Middle frontal gyrus (tissue), 1 donor: Measurements from ENCODE around the gene TMSB15C.
"Not testable (repeated sequence)": the region's sequence is repeated elsewhere in the genome, so short reads cannot be mapped to it uniquely, and the experiment has no call there.

Source experiments
- DNase-seq: peaks from one replicate; pipeline ENCODE4 v3.0.0-alpha.2; 2015; ENCODE audit warnings: low spot score; ENCODE audit errors: extremely low spot score

Gene TMSB15C

DNA sequence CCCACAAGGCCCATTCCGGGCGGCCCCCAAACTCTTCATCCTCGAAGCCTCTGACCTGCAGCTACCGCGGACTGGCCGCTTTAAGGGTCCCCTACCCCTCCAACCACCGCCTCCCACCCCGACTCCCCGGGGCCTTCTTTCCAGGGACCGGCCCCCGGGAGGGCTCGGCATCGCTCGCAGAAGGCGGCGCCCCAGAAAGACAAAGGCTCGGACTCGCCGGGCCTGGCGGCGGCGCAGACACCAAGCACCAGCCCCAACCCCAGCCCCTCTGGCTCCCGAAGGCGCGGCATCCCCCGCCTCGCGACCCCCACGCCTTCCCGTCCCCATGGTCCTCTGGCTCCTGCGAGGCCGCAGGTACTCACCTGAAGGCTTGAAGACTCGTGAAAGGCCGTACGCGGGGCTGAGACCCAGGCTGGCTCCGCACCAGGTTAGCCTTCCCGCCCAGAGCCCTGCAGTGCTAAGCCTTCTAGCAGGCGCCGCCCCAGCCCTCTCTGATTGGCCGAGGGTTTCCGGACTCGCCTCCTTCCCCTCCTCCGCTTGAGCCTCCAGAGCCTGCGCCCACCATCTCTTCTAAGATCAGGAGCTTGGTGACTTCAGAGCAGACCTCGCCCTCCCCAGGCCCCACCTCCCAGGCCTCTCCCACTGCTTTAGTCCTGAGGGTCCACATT lies at the start of gene TMSB15C:
TMSB15C (minus strand) TSS at position 459 of the 668 bp plus-strand sequence.
- DNase-seq: not testable (repeated sequence)

DNA sequence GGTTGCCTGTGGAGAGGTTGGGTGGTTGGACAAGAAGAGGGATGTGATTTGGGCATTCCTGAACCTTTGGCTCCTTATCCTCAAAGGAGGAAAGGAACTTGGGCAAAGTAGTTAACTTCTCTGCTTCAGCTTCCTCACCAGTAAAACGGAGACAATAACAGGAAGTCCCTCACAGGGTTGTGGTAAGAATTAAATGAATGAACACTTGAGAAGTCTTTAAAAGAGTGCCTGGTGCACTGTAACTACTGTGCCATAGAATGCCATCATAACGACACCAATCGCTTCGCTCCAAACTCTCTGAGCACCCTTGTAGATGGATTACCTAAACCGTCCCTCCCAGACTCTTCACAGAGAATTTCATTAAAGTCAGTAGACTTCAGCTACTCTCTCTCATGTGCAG lies 46.8 kb upstream of the TMSB15C start:
- DNase-seq: no peak

DNA sequence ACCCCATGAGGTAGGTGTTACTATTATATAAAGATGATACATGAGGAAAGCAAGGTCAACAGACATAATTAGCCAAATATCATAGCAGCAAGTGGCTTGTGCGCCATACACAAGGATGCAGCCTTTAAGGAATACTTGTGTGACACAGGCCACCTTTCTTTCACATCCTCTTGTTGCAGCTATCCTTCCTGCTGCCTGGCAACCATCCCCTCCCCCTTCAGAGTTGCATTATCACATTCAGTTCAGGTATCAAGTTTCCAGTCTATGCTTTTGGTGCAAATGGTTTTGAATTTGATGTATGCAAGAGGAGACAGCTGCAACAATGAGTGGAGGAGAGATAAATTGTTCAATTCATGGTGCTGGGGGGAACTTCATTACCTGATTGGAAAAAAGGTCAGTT lies 42.7 kb upstream of the TMSB15C start:
- no peak for DNase-seq

DNA sequence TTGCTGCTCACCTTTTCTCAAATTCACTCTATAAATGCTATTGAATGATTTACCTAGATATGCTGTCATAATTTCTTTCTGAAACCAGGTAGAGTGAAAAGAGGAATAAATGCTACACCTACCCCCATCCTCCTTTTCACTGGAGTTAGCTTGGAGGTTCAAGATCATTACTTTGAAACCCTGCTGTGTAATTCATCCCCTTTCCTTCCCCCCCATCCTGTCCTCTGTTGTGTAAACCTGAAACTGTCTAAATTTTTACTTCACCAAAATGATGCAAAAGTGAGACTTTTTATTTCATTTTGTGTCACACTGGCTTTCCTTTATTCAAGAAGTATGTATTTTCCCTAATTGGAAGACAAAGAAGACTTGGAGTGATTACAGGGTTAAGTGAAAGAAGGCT lies 41.7 kb upstream of the TMSB15C start:
- DNase-seq: no peak

DNA sequence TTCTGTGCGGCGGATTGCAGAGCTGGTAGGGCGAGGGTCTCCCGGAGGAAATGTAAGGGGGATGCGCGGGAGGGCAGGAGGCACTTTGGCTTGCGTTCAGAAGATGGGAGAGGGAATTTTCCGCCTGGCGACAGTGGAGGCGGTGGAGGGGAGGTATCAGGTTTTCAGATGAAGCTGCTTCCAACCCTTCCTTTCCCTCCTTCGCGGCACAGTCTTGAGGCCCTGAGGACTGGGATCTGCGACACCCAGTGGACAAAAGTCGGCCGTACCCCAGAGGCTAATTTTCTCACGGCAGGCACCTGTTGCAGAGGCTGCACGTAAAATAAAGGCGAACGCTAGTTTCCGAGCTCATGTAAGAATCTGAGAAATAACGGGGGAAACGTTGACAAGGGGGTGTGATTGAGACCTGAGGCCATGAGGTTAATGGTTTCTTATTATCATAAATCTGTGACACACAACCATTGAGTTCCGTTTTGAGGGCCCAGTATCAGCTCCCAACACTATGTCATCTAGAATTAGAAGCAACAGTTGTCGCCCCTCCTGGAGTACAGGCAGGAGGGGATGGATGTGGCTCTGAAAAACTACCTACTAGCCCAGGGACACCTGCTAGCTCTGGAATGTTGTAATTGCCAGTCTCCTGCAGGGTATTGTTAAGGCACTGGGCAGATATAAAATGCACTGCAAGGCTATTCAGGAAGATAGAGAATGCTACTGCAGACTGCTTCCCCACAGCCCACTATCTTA lies 37.4 kb upstream of the TMSB15C start:
- peak; percentile 31 for DNase-seq

DNA sequence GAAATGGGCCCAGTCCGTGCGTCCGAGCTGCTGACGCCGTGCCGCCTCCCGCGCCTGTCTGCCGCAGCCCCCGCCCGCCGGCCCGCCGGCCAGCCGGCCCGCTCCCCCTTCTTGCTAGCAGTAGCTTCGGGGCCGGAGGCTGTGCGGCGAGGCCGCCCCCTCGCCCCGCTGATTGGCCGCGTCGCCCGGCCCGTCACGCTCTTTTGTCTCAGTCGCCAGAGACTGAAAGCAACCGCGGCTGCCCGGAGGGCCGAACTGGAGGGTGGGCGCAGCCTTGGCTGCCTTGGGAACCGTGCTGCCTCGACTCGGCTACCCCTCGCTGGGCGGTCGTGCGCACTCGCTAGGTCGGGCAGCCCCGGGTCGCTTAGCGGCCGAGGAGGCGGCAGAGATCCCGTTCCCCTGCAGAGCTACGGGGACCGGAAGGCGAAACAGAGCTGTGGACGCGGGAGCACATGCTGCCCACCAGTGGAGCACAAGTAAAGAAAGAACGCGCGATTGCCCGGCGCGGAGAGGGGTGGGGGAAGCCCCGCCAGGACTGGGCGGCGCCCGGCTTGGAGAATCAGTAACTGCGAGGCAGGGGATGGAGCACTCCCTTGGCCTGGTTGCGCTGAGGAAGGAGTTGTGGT lies 36.4 kb upstream of the TMSB15C start, which contains the start of gene ZCCHC18:
ZCCHC18 (plus strand) TSS at position 198 of the 626 bp plus-strand sequence. CDS start 1,589 bp downstream, outside the sequence.
- no peak for DNase-seq

DNA sequence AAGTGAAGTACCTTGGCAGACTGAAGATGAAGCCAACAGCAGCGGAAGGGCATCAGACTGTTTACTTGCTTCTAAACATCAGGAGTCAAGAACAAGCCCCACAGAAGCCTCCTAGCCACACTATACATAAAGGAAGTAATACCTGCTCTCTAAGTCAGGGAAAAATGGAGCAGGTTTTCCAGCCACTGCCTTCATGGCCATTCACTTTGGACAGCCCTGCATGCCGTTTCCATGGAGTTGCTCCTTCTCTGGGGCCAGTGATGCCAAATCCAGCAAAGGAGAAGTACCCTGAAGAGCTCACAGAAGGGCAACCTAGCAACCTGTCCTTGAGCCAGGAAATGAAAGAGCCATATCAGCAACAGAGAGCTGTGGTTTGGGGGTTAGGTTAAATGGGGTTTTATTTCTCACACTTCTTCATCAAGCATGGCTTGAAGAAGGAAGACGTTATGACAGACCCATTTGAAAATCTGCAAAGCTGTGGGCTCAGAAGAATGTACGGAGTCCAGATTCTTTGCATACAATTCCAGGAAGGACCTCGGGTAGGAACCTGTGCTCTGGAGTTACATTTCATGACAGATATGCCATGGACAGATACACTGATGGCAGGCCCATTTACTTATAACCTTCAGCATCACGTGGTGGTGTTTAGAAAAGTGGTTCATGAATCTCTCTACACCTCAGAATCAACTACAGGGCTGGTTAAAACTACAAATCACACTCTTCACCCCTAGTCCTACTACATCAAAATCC lies 34.6 kb upstream of the TMSB15C start:
- DNase-seq: not testable (repeated sequence)

DNA sequence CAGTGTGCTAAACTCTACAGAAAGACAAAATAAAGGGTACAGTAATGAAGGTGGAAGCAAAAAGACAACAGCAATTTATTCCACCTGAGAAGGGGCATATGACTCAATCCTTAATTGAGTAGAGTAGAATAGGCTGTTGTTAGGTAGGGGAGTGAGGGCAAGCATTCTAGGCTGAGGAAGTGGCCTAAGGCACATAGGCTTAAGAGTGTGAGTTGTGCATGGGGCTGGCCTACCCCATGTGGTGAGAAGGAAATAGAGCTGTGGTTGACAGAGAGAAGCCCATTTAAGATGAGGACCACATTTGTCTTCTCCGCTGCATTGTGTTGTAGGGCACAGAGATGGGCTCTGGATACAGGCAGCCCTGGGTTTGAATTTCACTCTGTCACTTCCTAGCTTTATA lies 32.9 kb upstream of the TMSB15C start:
- no peak for DNase-seq

DNA sequence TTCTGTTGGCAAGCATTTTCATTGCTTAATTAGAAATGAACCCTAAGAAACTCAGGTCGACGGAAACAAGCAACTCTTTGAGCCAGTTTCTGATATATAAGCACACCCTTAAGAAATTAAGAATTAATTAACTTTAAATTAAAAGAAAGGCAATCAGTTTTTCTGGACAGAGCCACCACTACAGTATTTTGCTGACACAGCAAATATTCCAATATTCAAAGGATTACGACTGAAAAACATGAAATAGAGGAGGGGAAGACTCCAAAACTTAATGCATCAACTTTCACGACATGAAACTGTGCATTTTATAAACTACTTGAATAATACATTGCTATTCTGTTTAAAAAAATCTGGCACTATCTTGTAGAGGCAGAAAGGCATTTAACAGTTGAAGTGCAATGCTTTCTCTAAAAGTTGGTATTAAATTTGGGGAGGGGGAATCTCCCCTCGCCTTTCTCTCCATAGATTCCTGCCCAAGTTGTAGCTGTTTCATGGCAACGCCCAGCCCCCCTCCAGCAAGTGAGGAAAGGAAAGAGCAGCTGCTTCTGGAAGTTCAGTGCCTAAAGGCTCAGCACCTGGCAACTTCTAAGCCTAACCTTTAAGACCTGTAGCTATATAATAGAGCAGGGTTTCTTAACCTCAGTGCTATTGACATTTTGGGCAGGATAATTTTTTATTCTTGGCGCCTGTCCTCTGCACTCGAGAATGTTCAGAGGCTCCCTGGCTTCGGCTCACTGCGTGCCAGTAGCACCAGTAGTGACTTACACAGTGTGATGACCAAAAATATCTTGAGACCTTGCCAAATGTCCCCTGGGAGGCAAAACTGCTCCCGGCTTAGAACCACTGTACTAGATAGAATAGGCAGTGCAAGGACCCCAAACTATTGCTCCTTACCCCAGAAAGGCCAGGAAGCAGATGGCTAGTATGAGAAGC lies 29.6 kb upstream of the TMSB15C start:
- DNase-seq: no peak

DNA sequence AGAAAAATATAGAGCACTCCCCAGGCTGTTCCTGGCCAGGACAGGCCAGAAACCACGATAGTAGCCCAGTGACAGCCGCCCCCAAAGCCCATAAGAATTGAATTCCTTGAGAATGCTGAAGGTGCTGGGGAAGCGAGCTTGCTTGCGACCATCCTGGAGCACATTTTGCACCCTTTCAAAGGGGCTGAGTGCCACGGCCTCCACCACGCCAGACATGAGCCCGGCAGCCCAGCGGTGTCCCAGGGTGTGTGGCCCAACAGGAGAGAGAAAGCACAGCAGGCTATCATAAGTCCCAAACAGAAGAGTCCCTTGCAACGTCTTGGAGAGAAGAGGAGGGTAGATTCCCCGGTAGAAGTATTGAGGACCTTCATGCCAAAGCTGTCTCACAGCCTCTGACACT lies 28.6 kb upstream of the TMSB15C start:
- no peak for DNase-seq

DNA sequence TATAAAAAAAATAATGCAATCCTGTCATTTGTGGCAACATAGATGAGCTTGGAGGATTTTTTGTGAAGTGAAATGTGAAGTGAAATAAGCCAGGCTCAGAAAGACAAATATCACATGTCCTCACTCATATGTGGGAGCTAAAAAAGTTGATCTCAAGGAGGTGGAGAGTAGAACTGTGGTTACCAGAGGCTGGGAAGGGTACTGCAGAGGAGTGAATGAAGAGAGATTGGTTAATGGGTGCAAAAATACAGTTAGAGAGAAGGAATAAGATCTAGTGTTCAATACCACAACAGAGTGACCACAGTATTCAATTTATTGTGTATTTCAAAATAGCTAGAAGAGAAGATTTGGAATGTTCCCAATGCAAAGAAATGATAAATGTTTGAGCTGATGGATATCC lies 22.9 kb upstream of the TMSB15C start:
- no peak for DNase-seq

DNA sequence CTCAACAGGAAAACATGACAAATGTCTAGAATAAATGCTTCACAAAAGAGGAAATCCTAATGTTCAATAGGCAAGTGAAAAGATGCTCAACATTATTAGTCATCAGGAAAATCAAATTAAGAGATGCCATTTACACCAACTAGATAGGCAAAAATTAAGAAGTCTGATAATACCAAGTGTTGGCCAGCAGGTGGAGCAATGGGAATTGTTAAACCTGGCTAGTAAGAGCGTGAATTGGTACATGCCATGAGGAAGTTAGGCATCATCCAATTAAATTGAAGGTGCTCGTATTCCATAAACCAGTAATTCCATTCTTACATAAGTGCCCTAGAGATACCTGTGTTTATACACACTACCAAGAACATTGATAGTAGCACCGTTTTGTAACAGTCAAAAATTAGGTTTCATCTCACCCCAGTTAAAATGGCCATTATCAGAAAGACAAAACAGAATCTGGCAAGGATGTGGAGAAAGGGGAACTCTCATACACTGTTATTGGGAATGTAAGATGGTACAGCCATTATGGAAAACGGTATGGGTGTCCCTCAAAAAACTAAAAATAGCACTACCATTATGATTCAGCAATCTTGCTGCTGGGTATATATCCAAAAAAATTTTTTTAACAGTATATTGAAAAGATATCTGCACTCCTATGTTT lies 22.2 kb upstream of the TMSB15C start:
- peak; percentile 27 for DNase-seq

DNA sequence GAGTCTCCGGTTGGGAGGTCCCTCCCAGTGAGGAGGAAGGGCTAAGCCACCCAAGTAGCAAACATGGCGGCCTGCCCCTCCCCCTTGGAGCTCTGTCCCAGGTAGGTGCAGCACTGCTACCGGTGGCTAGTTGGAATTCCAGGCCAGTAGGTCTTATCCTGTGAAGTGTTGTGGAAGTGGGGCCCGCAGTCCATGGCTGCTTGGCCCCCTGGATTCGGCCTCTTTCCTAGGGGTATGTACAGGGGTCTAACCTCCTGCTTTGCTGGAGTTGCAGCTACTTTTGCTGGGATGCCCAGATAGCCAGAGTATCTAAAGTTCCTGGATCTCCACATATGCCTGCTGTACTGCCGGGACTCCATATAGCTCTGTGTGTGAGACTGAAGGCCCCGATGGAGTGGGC lies 9.9 kb upstream of the TMSB15C start:
- no peak for DNase-seq

DNA sequence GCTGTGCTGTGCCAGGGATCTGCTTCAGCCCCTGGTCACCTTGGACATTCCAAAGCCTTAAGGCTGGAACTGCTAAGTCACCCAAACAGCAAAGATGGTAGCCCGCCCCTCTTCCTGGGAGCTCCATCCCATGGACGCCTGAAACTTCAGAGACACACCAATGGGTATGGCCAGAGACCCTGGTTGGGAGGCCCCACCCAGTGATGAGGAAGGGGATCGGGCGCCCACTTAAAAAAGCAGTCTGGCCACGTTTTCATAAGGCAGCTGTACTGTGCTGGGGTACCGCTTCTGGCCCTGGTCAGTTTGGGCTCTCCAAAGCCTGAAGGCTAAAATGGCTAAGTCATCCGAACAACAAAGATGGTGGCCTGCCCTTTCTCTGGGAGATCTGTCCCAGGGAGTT lies 9.4 kb upstream of the TMSB15C start:
- DNase-seq: no peak

DNA sequence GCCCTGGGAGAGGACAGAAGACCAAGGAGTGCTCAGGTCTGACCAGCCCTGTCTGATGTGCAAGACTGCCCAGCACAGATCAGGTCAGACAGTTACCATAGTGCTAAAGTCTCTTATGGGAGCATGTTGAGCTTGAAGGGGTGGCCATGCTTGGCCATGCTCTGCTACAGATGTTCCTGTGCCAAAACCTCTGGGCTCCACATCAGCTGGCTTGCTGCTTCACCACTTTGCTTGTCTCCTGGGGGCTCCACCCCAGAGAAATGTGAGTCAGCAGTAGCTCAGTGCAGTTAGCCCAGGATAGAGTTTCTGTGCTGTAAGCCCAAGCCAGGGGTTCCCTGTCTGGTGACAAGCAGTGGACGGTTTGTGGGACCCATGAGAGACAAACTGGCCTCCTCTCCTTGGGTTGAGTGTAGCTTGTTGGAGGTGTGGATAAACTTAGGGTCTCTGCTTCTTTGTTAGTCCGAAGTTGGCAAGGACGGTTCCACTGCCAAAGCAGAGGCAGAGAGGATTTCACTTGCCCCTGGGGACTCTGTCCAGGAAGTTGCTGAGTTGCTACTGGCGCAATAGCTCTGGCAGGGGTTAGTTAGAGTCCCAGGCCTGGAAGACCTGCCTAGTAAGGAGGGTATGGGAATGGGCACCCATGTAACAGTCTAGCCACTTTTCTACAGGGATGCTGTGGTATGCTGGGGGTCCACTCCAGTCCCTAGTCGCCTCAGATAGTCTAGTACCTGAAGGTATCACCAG lies 8.7 kb upstream of the TMSB15C start:
- no peak for DNase-seq

DNA sequence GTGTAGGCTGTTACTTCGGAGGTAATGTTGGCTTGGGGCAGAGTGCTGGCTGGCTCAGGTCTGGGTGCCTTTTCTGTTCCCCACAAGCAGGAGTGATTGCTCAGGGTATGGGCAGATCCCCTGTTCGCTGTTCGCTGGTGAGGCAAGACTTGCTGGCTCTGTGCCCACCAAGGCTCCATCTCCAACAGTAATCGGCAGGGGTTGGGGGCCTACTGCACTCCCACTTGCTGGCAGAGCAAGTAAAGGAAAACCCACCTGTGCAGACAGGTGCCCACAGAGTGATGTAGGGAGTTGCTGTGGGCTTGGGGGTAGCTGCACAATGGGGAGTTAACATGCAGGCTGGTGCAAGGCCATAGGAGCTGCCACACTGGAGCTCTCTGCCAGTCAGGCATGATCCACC lies 8.0 kb upstream of the TMSB15C start:
- no peak for DNase-seq

DNA sequence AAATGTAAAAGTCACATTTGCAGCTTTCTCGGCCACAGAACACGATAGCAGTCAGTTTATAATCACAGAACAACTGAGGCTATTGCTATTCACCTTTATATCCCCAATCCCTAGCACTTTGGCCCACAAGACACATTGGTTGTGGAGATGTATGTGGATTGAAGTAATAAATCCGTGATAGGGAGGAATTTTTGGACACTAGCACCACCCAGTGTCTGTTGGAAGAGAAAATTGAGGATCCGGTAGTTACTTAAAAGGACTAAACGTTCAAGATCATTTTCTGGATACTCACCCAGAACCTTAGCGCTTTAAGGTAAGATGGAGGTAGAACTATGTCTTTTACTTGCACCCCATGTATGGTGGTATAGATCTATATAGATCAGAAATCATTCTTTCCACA lies 1.8 kb upstream of the TMSB15C start:
- not testable (repeated sequence) for DNase-seq

DNA sequence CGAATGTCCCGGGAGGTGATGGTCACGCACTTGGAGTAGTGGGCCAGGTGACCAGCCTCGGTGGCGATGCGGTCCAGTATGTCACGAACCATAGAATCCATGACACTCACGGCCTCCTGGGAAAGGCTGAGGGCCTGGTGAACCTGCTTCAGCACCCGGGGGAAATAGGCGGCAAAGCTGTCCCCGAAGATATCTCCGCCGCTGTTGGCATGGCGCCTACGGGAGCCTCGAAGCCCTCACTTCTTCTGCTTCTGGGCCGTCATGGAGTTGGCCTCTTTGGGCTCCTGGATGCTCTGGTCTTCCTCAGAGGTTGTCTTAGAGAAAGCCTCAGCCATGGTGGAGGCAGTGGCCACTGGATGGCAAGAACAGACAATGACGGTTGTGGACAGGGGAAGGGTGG lies 13.4 kb downstream of the TMSB15C start:
- not testable (repeated sequence) for DNase-seq

DNA sequence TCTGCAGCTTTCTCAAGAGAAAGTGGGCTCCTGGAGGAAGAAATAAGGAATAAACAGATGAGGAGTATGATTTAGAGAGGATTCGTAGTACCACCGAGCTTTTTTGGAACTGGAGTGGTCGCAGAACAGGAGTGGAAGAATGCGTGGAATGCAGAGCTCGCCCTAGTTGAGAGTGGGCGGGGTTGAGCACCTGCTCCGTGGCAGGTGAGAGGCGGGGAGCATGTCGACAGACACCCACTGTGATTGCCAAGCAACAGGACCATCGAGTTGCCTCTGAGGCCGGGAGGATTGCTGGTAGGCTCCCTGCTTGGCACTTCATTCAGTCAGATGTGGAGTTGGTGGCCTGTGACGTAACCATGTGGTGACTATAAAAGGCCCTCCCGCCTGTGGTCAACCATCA lies 21.1 kb downstream of the TMSB15C start:
- DNase-seq: not testable (repeated sequence)
